Pericardium fibroblast (primary cell): Measurements from ENCODE around the gene CCDC39. TPM values are rescaled to one million over a fixed set of nuclear protein-coding genes. Genes with fewer than 3 reads are reported as not detected.

ENCODE experiments used
- total RNA-seq: library from RNA; depleted of rRNA; stranded (reverse); fragments of >200 nt; gene quantifications from 2 replicates; pipeline ENCODE4 v1.2.3, GENCODE V29; 2015

CCDC39 gene
- total RNA-seq = 0.23 TPM in 1 of 2 replicates, not detected in the other

GRCh38 chr3:180679178-180680096, at the start of gene CCDC39:
Gene CCDC39, minus strand, starts transcription at chr3:180679489. Its CDS starts 109 bp downstream, at chr3:180679380.

DNA sequence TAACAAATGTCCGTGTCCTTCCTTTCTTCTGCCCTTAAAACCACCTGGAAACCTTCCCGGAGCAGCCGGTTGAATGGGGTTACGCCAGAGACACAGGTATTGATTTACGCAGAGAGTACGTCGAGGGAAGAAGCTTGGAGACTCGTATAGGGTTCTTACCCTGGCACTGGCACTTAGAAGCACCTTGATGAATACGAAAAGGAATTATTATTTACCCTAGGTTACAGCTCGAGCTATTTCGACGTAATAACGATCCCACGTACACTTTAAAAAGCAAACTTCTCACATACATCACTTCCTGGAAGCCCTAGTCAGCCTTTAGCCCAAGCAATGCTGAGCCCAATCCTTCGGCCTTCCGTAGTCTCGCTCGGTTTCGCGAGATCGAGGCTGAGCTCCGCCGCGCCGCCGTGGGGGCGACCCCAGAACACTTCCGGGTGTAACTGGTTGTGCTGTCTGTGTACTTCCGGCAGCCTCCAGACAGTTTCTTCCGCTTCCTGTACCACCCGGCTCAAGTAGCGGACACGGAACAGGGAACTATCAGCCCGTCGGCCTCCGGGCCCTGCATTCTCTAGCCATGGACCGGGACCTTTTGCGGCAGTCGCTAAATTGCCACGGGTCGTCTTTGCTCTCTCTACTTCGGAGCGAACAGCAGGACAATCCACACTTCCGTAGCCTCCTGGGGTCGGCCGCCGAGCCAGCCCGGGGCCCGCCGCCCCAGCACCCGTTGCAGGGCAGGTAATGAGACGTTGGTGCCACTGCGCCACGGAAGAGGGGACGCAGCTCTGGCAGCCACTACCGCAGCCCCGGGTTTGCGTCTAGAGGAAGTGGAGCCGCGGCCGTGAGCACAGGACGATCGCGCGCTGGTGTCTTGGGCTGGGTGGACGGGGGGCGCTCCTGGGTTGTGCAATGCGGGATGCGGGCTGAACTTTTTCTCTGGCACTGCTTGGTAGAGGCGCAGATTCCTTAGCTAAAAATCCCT, 77.3 kb downstream of the CCDC39 start, which contains the start of gene TTC14:
Gene TTC14 (plus strand): TSS at position 476 of the 979 bp plus-strand sequence. CDS start 99 bp downstream, at position 575.

Other genes starting within 250 kb of the CCDC39 start
- gene TTC14, start 77.3 kb downstream of the CCDC39 start, total RNA-seq = 34.2 and 45.5 TPM in 2 replicates
- 110 and 117 TPM in 2 replicates for gene FXR1, start 233.2 kb upstream of the CCDC39 start, total RNA-seq